Hematopoietic multipotent progenitor cell (in vitro differentiated cells): ENCODE measurements around the gene UBAP2L. TPM values are rescaled to one million over a fixed set of nuclear protein-coding genes. Genes with fewer than 3 reads are reported as not detected.
"Not testable (repeated sequence)": the region's sequence is repeated elsewhere in the genome, so short reads cannot be mapped to it uniquely, and the experiment has no call there.

Experiments
- DNase-seq, 3 donors: peaks; one replicate each; pipeline ENCODE4 v3.0.0-alpha.2; 2011 to 2015; ENCODE audit warnings: low read depth in 2 of 3, low spot score in 2 of 3
- total RNA-seq: library from RNA; depleted of rRNA; stranded (reverse); fragments of >200 nt; gene quantifications from one replicate; pipeline ENCODE4 v1.2.3, GENCODE V29; 2012

The UBAP2L gene
- total RNA-seq, 1 donor, result 83.2 TPM

DNA sequence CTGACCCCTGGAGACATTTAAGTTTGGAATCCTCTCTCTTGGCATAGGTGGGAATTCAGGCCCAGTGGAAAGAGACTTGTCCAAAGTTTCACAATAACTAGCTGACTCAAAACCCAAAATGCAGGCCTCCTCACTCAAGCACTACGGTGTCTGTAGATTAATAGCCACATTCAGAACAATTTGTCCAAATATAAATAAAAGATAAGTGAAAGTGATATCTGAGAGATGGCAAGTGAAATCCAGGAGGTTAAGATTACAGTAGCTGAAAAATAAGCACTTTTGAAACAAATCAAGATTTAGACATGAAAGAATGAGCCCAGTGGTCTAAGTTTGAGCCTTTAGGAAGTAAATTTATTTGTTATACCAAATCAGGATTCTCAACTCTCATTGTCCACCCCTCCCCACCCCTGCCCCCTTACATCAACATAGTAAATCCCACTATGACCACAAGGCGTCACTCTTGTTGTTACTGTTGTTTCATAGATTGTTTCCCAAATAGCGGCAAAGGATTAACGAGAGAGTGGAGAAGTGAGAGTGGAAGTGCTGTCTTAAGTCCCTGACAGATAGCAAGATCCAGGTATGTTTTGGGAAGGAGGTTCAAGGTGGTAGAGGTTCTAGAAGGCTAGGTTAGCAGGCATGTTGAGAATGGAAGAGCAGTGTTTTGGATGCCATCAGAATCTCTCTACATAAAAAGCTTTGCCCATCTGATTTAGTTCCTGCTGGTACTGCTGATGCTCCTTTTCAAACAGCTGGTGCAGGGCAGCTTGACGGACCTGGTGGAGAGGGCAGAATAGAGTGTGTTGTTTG lies 21.8 kb upstream of the UBAP2L start:
- DNase-seq, result peak; percentile 34 to 85 (median 65)

DNA sequence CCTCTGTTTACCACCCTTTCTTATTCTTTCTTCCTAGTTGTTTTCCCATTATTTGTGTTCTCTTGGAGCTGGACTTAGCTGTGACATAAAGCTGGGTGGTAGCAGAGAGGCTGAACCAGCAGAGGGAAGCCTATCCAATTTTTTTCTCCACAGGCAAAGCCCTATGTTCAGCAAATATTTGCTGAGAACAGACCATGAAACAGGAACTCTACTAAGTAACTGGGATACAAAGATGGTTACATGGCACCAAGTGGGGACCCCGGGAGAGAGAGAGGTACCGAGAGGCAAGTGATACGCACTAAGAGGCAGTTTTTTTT lies 21.2 kb upstream of the UBAP2L start:
- DNase-seq, result no peak

- DNase-seq, result not testable (repeated sequence)
These were observed 15.0 kb upstream of the UBAP2L start for GRCh38 chr1:154205778-154206177.

GRCh38 chr1:154206196-154206595 lies 14.6 kb upstream of the UBAP2L start, which contains the start of gene CFAP141:
TSS of gene CFAP141 (minus strand) at chr1:154206333. CDS start at chr1:154206307, 26 bp downstream.
- DNase-seq, result peak in 1 of 3 donors; percentile 43

GRCh38 chr1:154207262-154207661 lies 13.5 kb upstream of the UBAP2L start:
- DNase-seq, result no peak

DNA sequence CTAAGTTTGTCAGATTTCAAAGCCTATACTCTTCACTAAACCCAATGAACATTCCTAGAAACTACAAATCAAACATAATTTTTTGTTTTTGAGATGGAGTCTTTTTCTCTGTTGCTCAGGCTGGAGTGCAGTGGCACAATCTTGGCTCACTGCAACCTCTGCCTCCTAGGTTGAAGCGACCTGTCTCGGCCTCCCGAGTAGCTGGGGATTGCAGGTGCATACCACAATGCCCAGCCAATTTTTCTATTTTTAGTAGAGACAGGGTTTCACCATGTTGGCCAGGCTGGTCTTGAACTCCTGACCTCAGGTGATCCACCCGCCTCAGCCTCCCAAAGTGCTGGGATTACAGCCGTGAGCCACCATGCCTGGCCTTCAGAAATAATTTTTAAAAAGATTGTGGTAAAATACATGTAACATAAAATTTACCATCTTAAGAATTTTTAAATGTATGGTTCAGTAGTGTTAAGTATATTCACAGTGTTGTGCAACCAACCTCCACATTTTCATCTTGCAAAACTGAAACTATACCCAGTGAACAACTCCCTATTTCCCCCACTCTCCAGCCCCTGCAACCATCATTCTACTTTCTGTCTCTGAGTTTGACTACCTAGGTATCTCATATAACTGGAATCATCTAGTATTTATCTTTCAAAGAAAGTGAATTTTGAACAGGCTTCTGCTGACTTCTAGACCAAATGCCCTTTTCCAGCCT lies 11.9 kb upstream of the UBAP2L start:
- no peak for DNase-seq

DNA sequence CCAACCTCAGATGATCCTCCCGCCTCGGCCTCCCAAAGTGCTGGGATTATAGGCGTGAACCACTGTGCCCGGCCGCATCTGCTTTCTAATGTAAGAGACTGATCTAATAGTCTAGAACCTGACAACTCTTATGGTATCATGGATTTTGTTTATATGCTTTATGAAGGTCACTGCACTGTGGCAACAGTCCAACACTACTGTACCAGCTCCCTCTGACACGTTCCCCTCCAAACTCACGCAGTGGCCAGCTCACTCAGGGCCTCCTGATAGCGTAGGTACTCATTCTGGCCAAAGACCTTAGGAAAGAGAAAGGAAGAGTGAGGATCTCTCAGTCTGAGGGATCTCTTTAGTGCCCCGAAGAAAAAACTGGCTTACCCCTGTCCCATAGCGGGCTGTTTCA lies 8.7 kb upstream of the UBAP2L start:
- no peak for DNase-seq

DNA sequence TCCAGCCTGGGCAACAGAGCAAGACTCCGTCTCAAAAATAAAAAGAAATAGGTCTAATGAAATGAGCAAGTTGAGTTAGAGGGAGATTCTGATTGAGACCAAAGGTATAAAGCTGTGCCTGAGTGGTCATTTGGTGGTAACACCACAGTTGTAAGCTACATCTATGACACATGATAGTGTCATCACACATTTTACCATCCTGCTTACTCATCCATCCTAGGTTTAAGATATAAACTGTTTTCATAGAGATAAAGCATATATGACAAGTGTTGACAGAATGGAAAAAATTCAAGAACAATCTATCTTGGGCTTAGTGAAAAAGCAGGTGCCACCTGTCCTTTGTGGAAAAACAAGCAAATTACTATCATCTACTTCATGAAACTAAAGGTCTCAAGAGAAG lies 7.5 kb upstream of the UBAP2L start:
- DNase-seq, result no peak

DNA sequence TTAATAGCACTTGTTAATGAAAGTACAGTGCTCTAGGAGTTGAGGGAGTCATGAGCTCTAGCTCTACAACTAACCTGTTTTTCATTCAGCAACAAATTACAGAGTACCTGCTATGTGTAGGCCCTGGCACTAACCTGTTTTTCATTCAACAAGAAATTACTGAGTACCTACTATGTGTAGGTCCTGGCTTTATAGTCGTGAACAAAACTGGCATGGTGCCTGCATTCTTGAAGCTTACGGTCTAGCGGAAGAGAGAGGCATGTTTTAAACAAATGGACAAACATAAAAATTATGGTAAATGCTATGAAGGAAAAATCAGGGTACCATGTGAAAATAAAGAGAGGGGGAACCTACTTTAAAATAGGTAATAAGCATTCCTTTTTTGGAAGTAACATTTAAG lies 2.2 kb upstream of the UBAP2L start:
- DNase-seq, result no peak

DNA sequence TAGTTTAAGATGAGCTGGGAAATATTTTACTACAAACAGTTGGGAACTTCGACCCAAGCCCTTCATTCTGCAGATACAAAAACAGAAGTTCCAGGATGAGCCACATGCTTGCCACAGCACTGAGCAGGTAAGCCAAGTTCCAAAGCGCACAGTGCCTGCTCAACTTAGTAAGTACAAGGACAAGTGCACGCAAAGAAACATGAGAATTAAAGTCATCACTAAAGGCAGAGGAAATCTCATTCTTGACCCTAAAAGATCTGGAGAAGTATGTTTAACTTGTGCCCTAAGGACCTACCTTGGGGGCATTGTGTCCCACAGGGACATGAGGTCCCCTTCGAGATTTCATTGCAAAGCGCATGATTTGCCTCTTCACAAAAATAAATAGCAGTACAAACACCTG lies 1.2 kb upstream of the UBAP2L start:
- peak in 2 of 3 donors; percentile 12 to 33 for DNase-seq

GRCh38 chr1:154220970-154221277 lies 169 bp downstream of the UBAP2L start:
- no peak for DNase-seq

GRCh38 chr1:154221278-154222001 lies 685 bp downstream of the UBAP2L start:
- peak; percentile 51 to 88 (median 79) for DNase-seq

- DNase-seq, result no peak
These were observed 1.8 kb downstream of the UBAP2L start for GRCh38 chr1:154222518-154222917.

- no peak for DNase-seq
These were observed 2.2 kb downstream of the UBAP2L start for GRCh38 chr1:154222918-154223317.

GRCh38 chr1:154223621-154224020 lies 2.9 kb downstream of the UBAP2L start:
- no peak for DNase-seq

DNA sequence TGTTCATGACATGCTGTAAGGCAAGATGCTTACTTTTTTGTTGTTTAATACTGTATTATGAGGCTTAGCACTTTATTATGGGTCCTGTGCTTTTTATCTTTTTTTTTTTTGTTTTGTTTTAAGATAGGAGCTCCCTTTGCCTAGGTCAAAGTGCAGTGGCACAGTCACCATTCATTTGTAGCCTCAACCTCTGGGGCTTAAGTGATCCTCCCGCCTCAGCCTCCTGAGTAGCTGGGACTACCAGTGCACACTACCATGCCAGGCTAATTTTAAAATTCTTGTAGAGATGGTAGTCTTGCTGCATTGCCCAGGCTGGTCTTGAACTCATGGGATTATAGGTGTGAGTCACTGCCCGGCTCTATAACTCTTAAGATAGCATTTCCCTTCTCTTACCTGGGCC lies 4.6 kb downstream of the UBAP2L start:
- no peak for DNase-seq

GRCh38 chr1:154231112-154231511 lies 10.4 kb downstream of the UBAP2L start:
- not testable (repeated sequence) for DNase-seq

DNA sequence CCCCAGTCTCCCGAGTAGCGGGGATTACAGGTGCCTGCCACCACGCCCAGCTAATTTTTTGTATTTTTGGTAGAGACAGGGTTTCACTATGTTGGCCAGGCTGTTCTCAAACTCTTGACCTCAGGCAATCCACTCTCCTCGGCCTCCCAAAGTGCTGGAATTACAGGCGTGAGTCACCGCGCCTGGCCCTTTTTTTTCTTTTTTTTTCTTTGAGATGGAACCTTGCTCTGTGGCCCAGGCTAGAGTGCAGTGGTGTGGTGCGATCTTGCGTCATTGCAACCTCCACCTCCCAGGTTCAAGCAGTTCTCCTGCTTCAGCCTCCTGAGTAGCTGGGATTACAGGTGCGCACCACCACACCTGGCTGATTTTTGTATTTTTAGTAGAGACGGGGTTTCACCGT lies 12.4 kb downstream of the UBAP2L start:
- not testable (repeated sequence) for DNase-seq

GRCh38 chr1:154236855-154237254 lies 16.1 kb downstream of the UBAP2L start:
- no peak for DNase-seq

GRCh38 chr1:154237435-154237834 lies 16.7 kb downstream of the UBAP2L start:
- DNase-seq, result no peak

- no peak for DNase-seq
These were observed 17.2 kb downstream of the UBAP2L start for GRCh38 chr1:154237880-154238506.
